GM12878 (cell line): ENCODE data around the gene IER2. TPM values are rescaled to one million over a fixed set of nuclear protein-coding genes. Genes with fewer than 3 reads are reported as not detected.
A peak's percentile ranks its signal among the peaks of the same experiment; 100 is the strongest.

Source experiments
- FOXK2 ChIP-seq: fragments of 450-650 bp; IDR thresholded peaks from 2 replicates; pipeline ENCODE4 v1.6.1; 2017; ENCODE audit warnings: mild to moderate bottlenecking, moderate library complexity
- TCF12 ChIP-seq: IDR thresholded peaks from 2 replicates; pipeline ENCODE4 v1.6.1; 2011; ENCODE audit warnings: low read depth, mild to moderate bottlenecking, low read length
- polyA plus RNA-seq, 11 experiments: library from polyadenylated mRNA; depleted of rRNA in 4 of 11; unstranded in 6 of 11; stranded (reverse) in 5 of 11; fragments of >200 nt; fragmentation: Nextera tagmentation in 4 of 11; fragmentation: Illumina TruSeq in 1 of 11; extraction: Ambion mirVana in 4 of 11; extraction: Trizol in 1 of 11; gene quantifications; 1 replicate in 1 of 11; 2 replicates in 10 of 11; pipeline versions ENCODE4 v1.2.1 to v1.2.3, GENCODE V29; 2011 to 2016; ENCODE audit warnings: inconsistent platforms in 2 of 11, missing spikeins in 2 of 11, low read depth in 1 of 11
- total RNA-seq, 4 experiments: library from RNA; depleted of rRNA in 3 of 4; stranded (reverse); fragments of >200 nt in 3 of 4; fragmentation: Illumina TruSeq in 1 of 4; extraction: Trizol in 1 of 4; gene quantifications; 2 replicates each; pipeline versions ENCODE4 v1.2.1 to v1.2.3, GENCODE V29; 2013 to 2021
- TF ChIP-seq, protein P1 (sequence below): fragments of 450-650 bp; conservative IDR thresholded peaks from 2 replicates; pipeline ENCODE4 v1.6.1; 2017; ENCODE audit warnings: mild to moderate bottlenecking, moderate library complexity
- TF ChIP-seq, protein P2 (sequence below): fragments of 450-650 bp; IDR thresholded peaks from 2 replicates; pipeline ENCODE4 v1.6.1; 2017; ENCODE audit warnings: mild to moderate bottlenecking, moderate library complexity

The IER2 gene
- total and polyA plus RNA-seq, 10 of the 15 experiments (the other 5 are each of a cell fraction or from before 2014, with no cell fraction given), result 2.8 to 94.5 (median 24.9) TPM

DNA sequence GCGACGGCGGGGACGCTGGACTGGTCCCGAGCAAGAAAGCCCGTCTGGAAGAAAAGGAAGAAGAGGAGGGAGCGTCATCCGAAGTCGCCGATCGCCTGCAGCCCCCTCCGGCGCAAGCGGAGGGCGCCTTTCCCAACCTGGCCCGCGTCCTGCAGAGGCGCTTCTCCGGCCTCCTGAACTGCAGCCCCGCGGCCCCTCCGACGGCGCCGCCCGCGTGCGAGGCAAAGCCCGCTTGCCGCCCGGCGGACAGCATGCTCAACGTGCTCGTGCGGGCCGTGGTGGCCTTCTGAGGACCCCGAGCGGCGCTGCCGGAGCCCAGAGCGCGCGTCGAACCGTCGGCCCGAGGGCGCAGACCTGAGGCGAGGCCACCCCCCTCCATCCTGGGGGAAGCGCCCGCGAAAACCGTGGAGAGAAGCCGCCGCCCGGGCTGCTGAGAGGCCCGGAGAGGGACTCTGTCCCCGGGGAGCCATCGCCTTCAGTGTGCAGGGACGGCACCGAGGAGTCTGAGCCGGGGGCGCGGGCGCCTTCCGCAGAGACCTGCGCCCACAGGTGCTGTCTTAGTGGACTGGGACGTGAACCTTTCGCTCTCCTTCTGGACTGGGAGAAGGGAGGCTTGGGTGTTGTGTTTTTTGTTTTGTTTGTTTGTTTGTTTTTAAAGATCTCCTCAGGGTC is 3.5 kb downstream of the IER2 start (continued):
- 0 out of 2 replicates have a peak, but pooled peaks have one; percentile 2 for TF ChIP-seq TCF12
- TF ChIP-seq FOXK2, result no peak
- TF ChIP-seq, protein P1, sequence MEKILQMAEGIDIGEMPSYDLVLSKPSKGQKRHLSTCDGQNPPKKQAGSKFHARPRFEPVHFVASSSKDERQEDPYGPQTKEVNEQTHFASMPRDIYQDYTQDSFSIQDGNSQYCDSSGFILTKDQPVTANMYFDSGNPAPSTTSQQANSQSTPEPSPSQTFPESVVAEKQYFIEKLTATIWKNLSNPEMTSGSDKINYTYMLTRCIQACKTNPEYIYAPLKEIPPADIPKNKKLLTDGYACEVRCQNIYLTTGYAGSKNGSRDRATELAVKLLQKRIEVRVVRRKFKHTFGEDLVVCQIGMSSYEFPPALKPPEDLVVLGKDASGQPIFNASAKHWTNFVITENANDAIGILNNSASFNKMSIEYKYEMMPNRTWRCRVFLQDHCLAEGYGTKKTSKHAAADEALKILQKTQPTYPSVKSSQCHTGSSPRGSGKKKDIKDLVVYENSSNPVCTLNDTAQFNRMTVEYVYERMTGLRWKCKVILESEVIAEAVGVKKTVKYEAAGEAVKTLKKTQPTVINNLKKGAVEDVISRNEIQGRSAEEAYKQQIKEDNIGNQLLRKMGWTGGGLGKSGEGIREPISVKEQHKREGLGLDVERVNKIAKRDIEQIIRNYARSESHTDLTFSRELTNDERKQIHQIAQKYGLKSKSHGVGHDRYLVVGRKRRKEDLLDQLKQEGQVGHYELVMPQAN, result peak; percentile 36; the same call in 1 of the 2 replicates
- TF ChIP-seq, protein P2, sequence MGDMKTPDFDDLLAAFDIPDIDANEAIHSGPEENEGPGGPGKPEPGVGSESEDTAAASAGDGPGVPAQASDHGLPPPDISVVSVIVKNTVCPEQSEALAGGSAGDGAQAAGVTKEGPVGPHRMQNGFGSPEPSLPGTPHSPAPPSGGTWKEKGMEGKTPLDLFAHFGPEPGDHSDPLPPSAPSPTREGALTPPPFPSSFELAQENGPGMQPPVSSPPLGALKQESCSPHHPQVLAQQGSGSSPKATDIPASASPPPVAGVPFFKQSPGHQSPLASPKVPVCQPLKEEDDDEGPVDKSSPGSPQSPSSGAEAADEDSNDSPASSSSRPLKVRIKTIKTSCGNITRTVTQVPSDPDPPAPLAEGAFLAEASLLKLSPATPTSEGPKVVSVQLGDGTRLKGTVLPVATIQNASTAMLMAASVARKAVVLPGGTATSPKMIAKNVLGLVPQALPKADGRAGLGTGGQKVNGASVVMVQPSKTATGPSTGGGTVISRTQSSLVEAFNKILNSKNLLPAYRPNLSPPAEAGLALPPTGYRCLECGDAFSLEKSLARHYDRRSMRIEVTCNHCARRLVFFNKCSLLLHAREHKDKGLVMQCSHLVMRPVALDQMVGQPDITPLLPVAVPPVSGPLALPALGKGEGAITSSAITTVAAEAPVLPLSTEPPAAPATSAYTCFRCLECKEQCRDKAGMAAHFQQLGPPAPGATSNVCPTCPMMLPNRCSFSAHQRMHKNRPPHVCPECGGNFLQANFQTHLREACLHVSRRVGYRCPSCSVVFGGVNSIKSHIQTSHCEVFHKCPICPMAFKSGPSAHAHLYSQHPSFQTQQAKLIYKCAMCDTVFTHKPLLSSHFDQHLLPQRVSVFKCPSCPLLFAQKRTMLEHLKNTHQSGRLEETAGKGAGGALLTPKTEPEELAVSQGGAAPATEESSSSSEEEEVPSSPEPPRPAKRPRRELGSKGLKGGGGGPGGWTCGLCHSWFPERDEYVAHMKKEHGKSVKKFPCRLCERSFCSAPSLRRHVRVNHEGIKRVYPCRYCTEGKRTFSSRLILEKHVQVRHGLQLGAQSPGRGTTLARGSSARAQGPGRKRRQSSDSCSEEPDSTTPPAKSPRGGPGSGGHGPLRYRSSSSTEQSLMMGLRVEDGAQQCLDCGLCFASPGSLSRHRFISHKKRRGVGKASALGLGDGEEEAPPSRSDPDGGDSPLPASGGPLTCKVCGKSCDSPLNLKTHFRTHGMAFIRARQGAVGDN, result peak; percentile 12
- TF ChIP-seq, all 136 proteins: peak for 8
